Endothelial cell of umbilical vein (primary cell): ENCODE data around the gene AJAP1. TPM values are rescaled to one million over a fixed set of nuclear protein-coding genes. Genes with fewer than 3 reads are reported as not detected.

Experiments
- BruUV-seq: library from RNA; stranded (reverse); fragments of 400-500 nt; replicated peaks from 2 replicates; lab custom pipeline; 2021; lab: Mats Ljungman, UMichigan
- CTCF ChIA-PET: fragments of 300-600, 350-600 bp; sonication (Branson Sonifier 250); formaldehyde crosslinking; loops from one replicate; lab custom pipeline; 2021; ENCODE audit warnings: antibody characterized with exemption, inconsistent platforms; lab: Charles Lee
- POLR2A ChIA-PET: fragments of 300-600, 350-600 bp; sonication (Branson Sonifier 250); formaldehyde crosslinking; loops from one replicate; lab custom pipeline; 2021; ENCODE audit warnings: antibody characterized with exemption, inconsistent platforms; lab: Charles Lee
- DNase-seq: peaks from one replicate; pipeline ENCODE4 v3.0.0-alpha.2; 2011; ENCODE audit warnings: low read depth, low spot score
- FAIRE-seq: peaks from 2 replicates; lab custom pipeline; 2011; peaks lifted over from hg19 to GRCh38; lab: Jason Lieb, UNC
- H2AFZ ChIP-seq: 2 replicates; pipeline ENCODE4 v1.6.0; 2012; ENCODE audit warnings: low read depth, low read length, control low read depth, inconsistent platforms
- H3K27ac ChIP-seq: 2 replicates; pipeline ENCODE4 v1.5.1; 2011; ENCODE audit warnings: low read depth, mild to moderate bottlenecking, control low read depth, low read length, moderate library complexity; ENCODE audit not compliant: insufficient read depth
- H3K27me3 ChIP-seq, 2 experiments: 2 replicates each; pipeline versions ENCODE4 v1.6.0 to v1.6.1; 2011; ENCODE audit warnings: low read length in 2 of 2, mixed read lengths in 1 of 2; ENCODE audit not compliant: control insufficient read depth in 2 of 2, insufficient read depth in 2 of 2
- H3K36me3 ChIP-seq, 2 experiments: 2 replicates in 1 of 2; 3 replicates in 1 of 2; pipeline ENCODE4 v1.5.1; 2011; ENCODE audit warnings: low read length in 2 of 2, mild to moderate bottlenecking in 1 of 2, moderate library complexity in 1 of 2; ENCODE audit not compliant: control insufficient read depth in 2 of 2, insufficient read depth in 2 of 2; ENCODE audit errors: extremely low read depth in 1 of 2
- H3K4me1 ChIP-seq: 3 replicates; pipeline ENCODE4 v1.5.1; 2011; ENCODE audit warnings: mild to moderate bottlenecking, low read length; ENCODE audit not compliant: control insufficient read depth, insufficient read depth; ENCODE audit errors: extremely low read depth
- H3K4me2 ChIP-seq: 2 replicates; pipeline ENCODE4 v1.6.1; 2011; ENCODE audit warnings: low read length, control low read depth, mixed read lengths; ENCODE audit not compliant: insufficient read depth
- H3K4me3 ChIP-seq, 3 experiments: fragments of 200-600 bp in 1 of 3; sonication (generic), shearing (Covaris generic) in 1 of 3; replicated peaks in 1 of 3; 2 replicates each; pipeline ENCODE4 v1.5.1; 2011 to 2016; ENCODE audit warnings: control low read depth in 3 of 3, low read length in 3 of 3, mild to moderate bottlenecking in 2 of 3, inconsistent platforms in 1 of 3, low read depth in 1 of 3, moderate library complexity in 1 of 3; ENCODE audit not compliant: insufficient read depth in 1 of 3
- H3K79me2 ChIP-seq: 2 replicates; pipeline ENCODE4 v1.6.0; 2012; ENCODE audit warnings: low read length, inconsistent platforms; ENCODE audit not compliant: control insufficient read depth, insufficient read depth
- H3K9ac ChIP-seq: replicated peaks from 2 replicates; pipeline ENCODE3; 2011; ENCODE audit warnings: low read length, control low read depth; ENCODE audit not compliant: insufficient read depth; ENCODE audit errors: extremely low read depth
- H3K9me1 ChIP-seq: replicated peaks from 3 replicates; pipeline ENCODE4 v1.6.0; 2011; ENCODE audit warnings: mild to moderate bottlenecking, low read length; ENCODE audit not compliant: control insufficient read depth, insufficient read depth; ENCODE audit errors: extremely low read depth
- H3K9me3 ChIP-seq: replicated peaks from 2 replicates; pipeline ENCODE4 v1.5.1; 2012; ENCODE audit warnings: low read length, inconsistent platforms; ENCODE audit not compliant: control insufficient read depth, insufficient read depth
- H4K20me1 ChIP-seq: replicated peaks from 2 replicates; pipeline ENCODE3; 2011; ENCODE audit warnings: mild to moderate bottlenecking, low read length; ENCODE audit not compliant: control insufficient read depth, insufficient read depth; ENCODE audit errors: extremely low read depth
- EZH2 ChIP-seq: IDR thresholded peaks from 2 replicates; pipeline ENCODE4 v1.6.1; 2012; ENCODE audit warnings: borderline replicate concordance, low read depth, mild to moderate bottlenecking, moderate library complexity, low read length, inconsistent platforms; ENCODE audit not compliant: severe bottlenecking
- FOS ChIP-seq: IDR thresholded peaks from 2 replicates; pipeline ENCODE4 v1.6.1; 2011; ENCODE audit warnings: mild to moderate bottlenecking, low read length, moderate library complexity, borderline replicate concordance; ENCODE audit not compliant: insufficient read depth
- GATA2 ChIP-seq: IDR thresholded peaks from 2 replicates; pipeline ENCODE4 v1.7.0; 2011; ENCODE audit warnings: low read depth, mild to moderate bottlenecking, moderate library complexity, mixed read lengths, low read length; ENCODE audit not compliant: insufficient read length, insufficient read depth
- JUN ChIP-seq: IDR thresholded peaks from 2 replicates; pipeline ENCODE4 v1.6.1; 2011; ENCODE audit warnings: borderline replicate concordance, low read depth; ENCODE audit not compliant: insufficient read length, insufficient read depth
- MYC ChIP-seq: IDR thresholded peaks from one replicate; pipeline ENCODE4 v1.6.1; 2011; ENCODE audit warnings: mild to moderate bottlenecking, low read depth, low read length
- POLR2A ChIP-seq: IDR thresholded peaks from 2 replicates; pipeline ENCODE4 v1.6.1; 2012; ENCODE audit warnings: low read depth, mild to moderate bottlenecking, control low read depth, low read length
- POLR2AphosphoS5 ChIP-seq: IDR thresholded peaks from 2 replicates; pipeline ENCODE4 v1.6.1; 2012; ENCODE audit warnings: low read depth, mild to moderate bottlenecking, control low read depth, low read length, moderate library complexity; ENCODE audit not compliant: insufficient read depth
- dilution Hi-C: fragments of 300-500 bp; cut with MboI; formaldehyde crosslinking; loops from one replicate; pipeline ENCODE4 v1.15.0; 2019; ENCODE audit warnings: low sequenced_read_pairs; ENCODE audit not compliant: extremely low pct_ligation_motif_present
- intact Hi-C: fragments of 100-400 bp; cut with micrococcal nuclease; formaldehyde crosslinking; loops from one replicate; pipeline ENCODE4 v1.10.0; 2022
- polyA plus RNA-seq, 4 experiments: library from polyadenylated mRNA; depleted of rRNA in 3 of 4; stranded (reverse) in 3 of 4; unstranded in 1 of 4; fragments of >200 nt; gene quantifications; 2 replicates each; pipeline versions ENCODE4 v1.2.1 to v1.2.3, GENCODE V29; 2011 to 2012; ENCODE audit warnings: missing spikeins in 1 of 4
- total RNA-seq: library from RNA; stranded (reverse); gene quantifications from 2 replicates; pipeline ENCODE4 v1.2.3, GENCODE V29; 2021
- TF ChIP-seq, protein P1 (sequence below): IDR thresholded peaks from 2 replicates; pipeline ENCODE4 v1.6.1; 2011; ENCODE audit not compliant: insufficient read depth, insufficient read length
- TF ChIP-seq, protein P2 (sequence below), 2 donors: IDR thresholded peaks; 1 replicate in 1 of 2; 2 replicates in 1 of 2; pipeline ENCODE4 v1.5.1; 2011; ENCODE audit warnings: low read length in 2 of 2, mild to moderate bottlenecking in 2 of 2, moderate library complexity in 2 of 2, control low read depth in 1 of 2, inconsistent platforms in 1 of 2, low read depth in 1 of 2; ENCODE audit not compliant: insufficient read depth in 1 of 2; ENCODE audit errors: extremely low read depth in 1 of 2

AJAP1 gene
- total and polyA plus RNA-seq, 2 donors (not counting 3 experiments of a cell fraction or from before 2014, with no cell fraction given) = not detected

DNA sequence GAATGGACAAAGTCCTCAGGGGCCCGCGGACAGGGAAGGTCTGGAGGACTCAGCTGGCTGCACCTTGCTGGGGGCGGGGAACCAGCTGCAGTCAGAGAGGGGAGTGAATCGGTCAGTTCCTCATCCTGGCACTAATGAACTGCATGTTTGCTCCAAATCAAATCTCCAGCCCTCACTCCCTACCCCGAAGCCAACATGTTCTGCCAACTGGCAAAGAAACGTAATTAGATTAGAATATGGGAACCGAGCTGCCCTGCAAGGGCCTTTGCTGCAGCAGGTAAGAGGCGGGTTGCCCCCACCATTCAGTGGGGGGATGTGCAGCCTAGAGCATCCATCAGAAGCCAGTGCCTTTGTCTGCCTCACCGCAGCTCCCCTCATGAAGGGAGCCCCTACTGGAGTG lies 121.1 kb downstream of the AJAP1 start:
- TF ChIP-seq EZH2 = no peak
- TF ChIP-seq JUN = no peak
- TF ChIP-seq, protein P1, sequence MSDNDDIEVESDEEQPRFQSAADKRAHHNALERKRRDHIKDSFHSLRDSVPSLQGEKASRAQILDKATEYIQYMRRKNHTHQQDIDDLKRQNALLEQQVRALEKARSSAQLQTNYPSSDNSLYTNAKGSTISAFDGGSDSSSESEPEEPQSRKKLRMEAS = no peak
- TF ChIP-seq POLR2AphosphoS5 = no peak
- no peak for TF ChIP-seq MYC
- TF ChIP-seq, protein P2, sequence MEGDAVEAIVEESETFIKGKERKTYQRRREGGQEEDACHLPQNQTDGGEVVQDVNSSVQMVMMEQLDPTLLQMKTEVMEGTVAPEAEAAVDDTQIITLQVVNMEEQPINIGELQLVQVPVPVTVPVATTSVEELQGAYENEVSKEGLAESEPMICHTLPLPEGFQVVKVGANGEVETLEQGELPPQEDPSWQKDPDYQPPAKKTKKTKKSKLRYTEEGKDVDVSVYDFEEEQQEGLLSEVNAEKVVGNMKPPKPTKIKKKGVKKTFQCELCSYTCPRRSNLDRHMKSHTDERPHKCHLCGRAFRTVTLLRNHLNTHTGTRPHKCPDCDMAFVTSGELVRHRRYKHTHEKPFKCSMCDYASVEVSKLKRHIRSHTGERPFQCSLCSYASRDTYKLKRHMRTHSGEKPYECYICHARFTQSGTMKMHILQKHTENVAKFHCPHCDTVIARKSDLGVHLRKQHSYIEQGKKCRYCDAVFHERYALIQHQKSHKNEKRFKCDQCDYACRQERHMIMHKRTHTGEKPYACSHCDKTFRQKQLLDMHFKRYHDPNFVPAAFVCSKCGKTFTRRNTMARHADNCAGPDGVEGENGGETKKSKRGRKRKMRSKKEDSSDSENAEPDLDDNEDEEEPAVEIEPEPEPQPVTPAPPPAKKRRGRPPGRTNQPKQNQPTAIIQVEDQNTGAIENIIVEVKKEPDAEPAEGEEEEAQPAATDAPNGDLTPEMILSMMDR (IDR thresholded peaks at IDR 0.05; ENCODE audit: extremely low read depth in 1 of 2, insufficient read depth in 1 of 2, low read depth in 1 of 2, low read length in 2 of 2) = no peak
- TF ChIP-seq GATA2 = no peak
- TF ChIP-seq FOS = no peak
- TF ChIP-seq POLR2A = no peak
- Histone ChIP-seq H3K4me1 (no peaks in the 10 kb centered on the region), H3K27ac (no peak overlapping the region), H3K36me3 (no peaks in the 10 kb centered on the region), H3K79me2 (no peaks in the 10 kb centered on the region), H3K9me3 (peaks cover 6% of the 10 kb centered on the region), H3K9ac (no peak overlapping the region), H3K4me3 (no peak overlapping the region), H3K9me1 (no peaks in the 10 kb centered on the region), H4K20me1 (no peaks in the 10 kb centered on the region), H3K4me2 (no peak overlapping the region), H2AFZ (no peak overlapping the region), H3K27me3 (no peaks in the 10 kb centered on the region)
- BruUV-seq = no TSS peak
- ChIA-PET CTCF (no interaction called here), POLR2A (no interaction called here)
- no peak for FAIRE-seq
- intact Hi-C loops = no loop called here
- DNase-seq = no peak
- dilution Hi-C loops = no loop called here
